ENCODE measurements around the gene LRRC74B. TPM values are rescaled to one million over a fixed set of nuclear protein-coding genes. Genes with fewer than 3 reads are reported as not detected.
"Not testable (repeated sequence)": the region's sequence is repeated elsewhere in the genome, so short reads cannot be mapped to it uniquely, and the experiment has no call there.

The LRRC74B gene
- polyA plus RNA-seq, 1 of the 3 experiments (the other 2 are of a cell fraction): 0.03 TPM

DNA sequence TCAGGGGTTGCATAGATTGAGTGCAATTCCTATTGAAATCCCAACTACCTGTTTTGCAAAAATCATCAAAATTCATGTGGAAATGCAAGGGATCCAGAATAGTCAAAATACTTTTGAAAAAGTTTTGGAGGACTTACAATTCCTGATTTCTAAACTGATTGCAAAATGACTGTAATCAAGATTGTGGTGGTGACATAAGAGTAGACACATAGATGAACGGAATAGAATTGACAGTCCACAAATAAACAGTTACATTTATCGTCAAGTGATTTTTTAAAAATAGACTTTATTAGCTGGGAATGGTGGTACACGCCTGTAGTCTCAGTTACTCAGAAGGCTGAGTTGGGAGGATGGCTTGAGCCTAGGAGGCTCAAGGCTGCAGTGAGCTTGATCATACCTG lies 10.8 kb upstream of the LRRC74B start (continued):
- TF ChIP-seq RAD21 (IDR thresholded peaks at IDR 0.05; ENCODE audit: low read length) (no peak), TCF12 (IDR thresholded peaks at IDR 0.05) (no peak), RXRA (IDR thresholded peaks at IDR 0.05; ENCODE audit: borderline replicate concordance, low read depth) (no peak), SIN3A (IDR thresholded peaks at IDR 0.05; ENCODE audit: borderline replicate concordance, low read depth, low read length) (no peak)
- TF ChIP-seq, protein P1, sequence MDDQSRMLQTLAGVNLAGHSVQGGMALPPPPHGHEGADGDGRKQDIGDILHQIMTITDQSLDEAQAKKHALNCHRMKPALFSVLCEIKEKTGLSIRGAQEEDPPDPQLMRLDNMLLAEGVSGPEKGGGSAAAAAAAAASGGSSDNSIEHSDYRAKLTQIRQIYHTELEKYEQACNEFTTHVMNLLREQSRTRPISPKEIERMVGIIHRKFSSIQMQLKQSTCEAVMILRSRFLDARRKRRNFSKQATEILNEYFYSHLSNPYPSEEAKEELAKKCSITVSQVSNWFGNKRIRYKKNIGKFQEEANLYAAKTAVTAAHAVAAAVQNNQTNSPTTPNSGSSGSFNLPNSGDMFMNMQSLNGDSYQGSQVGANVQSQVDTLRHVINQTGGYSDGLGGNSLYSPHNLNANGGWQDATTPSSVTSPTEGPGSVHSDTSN (IDR thresholded peaks at IDR 0.05): no peak

DNA sequence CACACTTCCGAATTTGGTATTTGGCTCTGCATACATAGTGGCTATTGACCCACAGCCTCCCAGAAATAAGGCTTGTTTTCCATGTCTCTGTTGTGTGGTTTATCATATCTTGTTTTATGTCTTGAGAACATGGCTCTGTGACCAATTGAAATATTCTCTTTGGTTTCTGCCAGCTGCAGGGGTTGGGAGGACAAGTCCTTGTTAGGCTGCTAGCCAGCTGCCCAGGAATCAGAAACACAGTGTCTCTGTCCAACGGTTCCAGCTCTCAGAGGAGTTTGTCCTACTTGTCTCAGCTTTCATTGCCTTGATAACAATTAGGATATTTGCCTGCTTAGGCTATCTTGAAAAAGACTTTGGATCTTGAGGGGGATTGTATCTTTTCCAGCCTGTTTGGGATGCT lies 7.3 kb upstream of the LRRC74B start:
- WGBS (ENCODE audit: low lambda C conversion rate): 61% methylated on average over 2 of the region's 2 CpGs
- Histone ChIP-seq H3K27me3 (ENCODE audit: insufficient read depth) (no peaks in the 10 kb centered on the region), H3K9me2 (no peaks in the 10 kb centered on the region), H3K9me3 (no peaks in the 10 kb centered on the region), H3K4me1 (ENCODE audit: control insufficient read depth in 1 of 2, insufficient read depth in 2 of 2, low read depth in 1 of 2, low read length in 1 of 2) (peaks cover 0 to 8% of the 10 kb centered on the region in 2 experiments; a peak in 2 of 4 replicates), H3K4me3 (ENCODE audit: low read depth in 2 of 2, low read length in 1 of 2) (no peak overlapping the region), H3K79me2 (ENCODE audit: insufficient read depth) (no peaks in the 10 kb centered on the region), H3K36me3 (replicated peaks in 1 of 2; ENCODE audit: control insufficient read depth in 1 of 2, insufficient read depth in 2 of 2, low read length in 1 of 2) (no peaks in the 10 kb centered on the region), H3F3A (replicated peaks; ENCODE audit: insufficient read depth) (peaks cover 17% of the 10 kb centered on the region), H4K20me1 (ENCODE audit: insufficient read depth) (no peaks in the 10 kb centered on the region), H2AFZ (ENCODE audit: low read depth) (no peak overlapping the region), H3K9ac (no peak overlapping the region), H3K4me2 (no peak overlapping the region), H3K27ac (ENCODE audit: low read depth in 2 of 2, low read length in 1 of 2) (peak overlapping the region in 1 of 2 experiments; percentile 34; a peak in 2 of 4 replicates)
- DNase-seq: no peak
- TF ChIP-seq, protein P2, sequence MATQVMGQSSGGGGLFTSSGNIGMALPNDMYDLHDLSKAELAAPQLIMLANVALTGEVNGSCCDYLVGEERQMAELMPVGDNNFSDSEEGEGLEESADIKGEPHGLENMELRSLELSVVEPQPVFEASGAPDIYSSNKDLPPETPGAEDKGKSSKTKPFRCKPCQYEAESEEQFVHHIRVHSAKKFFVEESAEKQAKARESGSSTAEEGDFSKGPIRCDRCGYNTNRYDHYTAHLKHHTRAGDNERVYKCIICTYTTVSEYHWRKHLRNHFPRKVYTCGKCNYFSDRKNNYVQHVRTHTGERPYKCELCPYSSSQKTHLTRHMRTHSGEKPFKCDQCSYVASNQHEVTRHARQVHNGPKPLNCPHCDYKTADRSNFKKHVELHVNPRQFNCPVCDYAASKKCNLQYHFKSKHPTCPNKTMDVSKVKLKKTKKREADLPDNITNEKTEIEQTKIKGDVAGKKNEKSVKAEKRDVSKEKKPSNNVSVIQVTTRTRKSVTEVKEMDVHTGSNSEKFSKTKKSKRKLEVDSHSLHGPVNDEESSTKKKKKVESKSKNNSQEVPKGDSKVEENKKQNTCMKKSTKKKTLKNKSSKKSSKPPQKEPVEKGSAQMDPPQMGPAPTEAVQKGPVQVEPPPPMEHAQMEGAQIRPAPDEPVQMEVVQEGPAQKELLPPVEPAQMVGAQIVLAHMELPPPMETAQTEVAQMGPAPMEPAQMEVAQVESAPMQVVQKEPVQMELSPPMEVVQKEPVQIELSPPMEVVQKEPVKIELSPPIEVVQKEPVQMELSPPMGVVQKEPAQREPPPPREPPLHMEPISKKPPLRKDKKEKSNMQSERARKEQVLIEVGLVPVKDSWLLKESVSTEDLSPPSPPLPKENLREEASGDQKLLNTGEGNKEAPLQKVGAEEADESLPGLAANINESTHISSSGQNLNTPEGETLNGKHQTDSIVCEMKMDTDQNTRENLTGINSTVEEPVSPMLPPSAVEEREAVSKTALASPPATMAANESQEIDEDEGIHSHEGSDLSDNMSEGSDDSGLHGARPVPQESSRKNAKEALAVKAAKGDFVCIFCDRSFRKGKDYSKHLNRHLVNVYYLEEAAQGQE (IDR thresholded peaks at IDR 0.05; ENCODE audit: low read depth, low read length): peak; percentile 81
- no peak for TF ChIP-seq SMC3 (IDR thresholded peaks at IDR 0.05; ENCODE audit: low read depth, low read length)
- CTCF ChIA-PET: interaction anchor here (0.7 to 2.2 kb wide), 4 partner anchors 17 to 586 kb away, joined by 3 to 6 read pairs (median 4); no protein-coding TSS in a partner anchor
- POLR2A ChIA-PET: no interaction called here

DNA sequence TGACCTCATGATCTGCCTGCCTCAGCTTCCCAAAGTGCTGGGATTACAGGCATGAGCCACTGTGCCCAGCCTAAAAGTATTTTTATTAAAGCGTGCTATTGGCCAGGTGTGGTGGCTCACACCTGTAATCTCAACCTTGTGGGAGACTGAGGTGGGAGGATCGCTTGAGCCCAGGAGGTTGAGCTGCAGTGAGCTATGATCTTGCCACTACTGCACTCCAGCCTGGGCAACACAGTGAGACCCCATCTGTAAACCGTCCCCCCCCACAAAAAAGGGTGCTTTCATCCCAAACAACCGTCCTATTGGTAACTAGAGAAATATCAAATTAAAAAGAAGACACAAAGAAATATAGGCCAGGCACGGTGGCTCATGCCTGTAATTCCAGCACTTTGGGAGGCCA lies 6.6 kb upstream of the LRRC74B start:
- H3K27me3 ChIP-seq (ENCODE audit: insufficient read depth); H3K4me2 ChIP-seq; CTCF ChIA-PET; H3K27ac ChIP-seq (ENCODE audit: low read depth in 2 of 2, low read length in 1 of 2); DNase-seq; H4K20me1 ChIP-seq (ENCODE audit: insufficient read depth); H3K9me3 ChIP-seq; H3K36me3 ChIP-seq (replicated peaks in 1 of 2; ENCODE audit: control insufficient read depth in 1 of 2, insufficient read depth in 2 of 2, low read length in 1 of 2); POLR2A ChIA-PET; H2AFZ ChIP-seq (ENCODE audit: low read depth); H3K9me2 ChIP-seq; H3K4me3 ChIP-seq (ENCODE audit: low read depth in 2 of 2, low read length in 1 of 2); H3K4me1 ChIP-seq (ENCODE audit: control insufficient read depth in 1 of 2, insufficient read depth in 2 of 2, low read depth in 1 of 2, low read length in 1 of 2); H3K9ac ChIP-seq; H3K79me2 ChIP-seq (ENCODE audit: insufficient read depth): not testable (repeated sequence)
- 95% methylated on average over 5 of the region's 5 CpGs for WGBS (ENCODE audit: low lambda C conversion rate)
- peaks cover 17% of the 10 kb centered on the region for H3F3A ChIP-seq (replicated peaks; ENCODE audit: insufficient read depth)

Measured in SK-N-SH (cell line).